ENCODE results near the gene ETFA. TPM values are rescaled to one million over a fixed set of nuclear protein-coding genes. Genes with fewer than 3 reads are reported as not detected.

The ETFA gene
- total and polyA plus RNA-seq, 2 of the 8 experiments (the other 6 are each of a cell fraction or from before 2014, with no cell fraction given) = 60.9 to 90.0 TPM

DNA sequence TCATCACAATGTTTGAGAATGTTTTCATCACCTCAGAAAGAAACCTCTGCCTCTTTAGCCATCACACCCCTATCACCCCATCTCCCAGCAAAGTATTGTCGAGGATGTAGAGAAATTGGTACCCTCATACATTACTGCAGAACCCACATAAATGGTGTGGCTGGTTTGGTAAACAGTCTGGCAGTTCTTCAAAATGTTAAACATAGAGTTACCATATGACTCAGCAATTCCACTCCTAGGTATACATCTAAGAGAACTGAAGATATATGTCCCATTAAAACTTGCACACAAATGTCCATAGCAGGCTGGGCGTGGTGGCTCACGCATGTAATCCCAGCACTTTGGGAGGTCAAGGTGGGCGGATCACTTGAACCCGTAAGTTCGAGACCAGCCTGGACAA, 8.7 kb upstream of the ETFA start (continued):
- TF ChIP-seq CREB1 (IDR thresholded peaks at IDR 0.05) = no peak

All from H1 (cell line).